HEK293 (cell line): ENCODE results near the gene WBP1.

Experiments
- CTCF ChIA-PET: fragments of 350-600 bp; formaldehyde crosslinking; extraction: SDS; loops from one replicate; lab custom pipeline; 2021; ENCODE audit warnings: antibody characterized with exemption; lab: Yijun Ruan, JAX
- POLR2A ChIA-PET: fragments of 300-600 bp; formaldehyde crosslinking; extraction: SDS; loops from one replicate; lab custom pipeline; 2020; ENCODE audit warnings: antibody characterized with exemption, inconsistent platforms; lab: Yijun Ruan, JAX
- H3K27ac ChIP-seq: fragments of 200-500 bp; sonication (Bioruptor generic); 2 replicates; pipeline ENCODE4 v1.5.1; 2014; ENCODE audit warnings: low read depth, low read length, control low read depth, inconsistent platforms; ENCODE audit errors: extremely low read depth
- H3K36me3 ChIP-seq, 2 experiments: fragments of 200-500 bp in 1 of 2; sonication (Bioruptor generic) in 1 of 2; 1 replicate in 1 of 2; 2 replicates in 1 of 2; pipeline ENCODE4 v1.5.1; 2014 to 2017; ENCODE audit warnings: inconsistent platforms in 2 of 2, low read length in 2 of 2; ENCODE audit not compliant: control insufficient read depth in 2 of 2, insufficient read depth in 1 of 2
- H3K4me1 ChIP-seq: fragments of 200-500 bp; sonication (Bioruptor generic); 2 replicates; pipeline ENCODE4 v1.5.1; 2014; ENCODE audit warnings: mild to moderate bottlenecking, low read length, inconsistent platforms; ENCODE audit not compliant: control insufficient read depth, insufficient read depth
- H3K4me3 ChIP-seq: 2 replicates; pipeline ENCODE4 v1.5.1; 2011; ENCODE audit warnings: low read depth, mild to moderate bottlenecking, control low read depth, low read length, moderate library complexity
- H3K9me3 ChIP-seq: fragments of 200-500 bp; sonication (Bioruptor generic); 2 replicates; pipeline ENCODE4 v1.5.1; 2014; ENCODE audit warnings: low read depth, low read length, inconsistent platforms; ENCODE audit not compliant: control insufficient read depth, insufficient read depth
- GLI2 ChIP-seq: fragments of 450-650 bp; formaldehyde crosslinking; IDR thresholded peaks from 2 replicates; pipeline ENCODE4; 2017; ENCODE audit warnings: missing biosample characterization, missing genetic modification characterization, low read depth, borderline replicate concordance
- GLIS2 ChIP-seq: fragments of 450-650 bp; formaldehyde crosslinking; IDR thresholded peaks from 2 replicates; pipeline ENCODE4 v1.5.1; 2016; ENCODE audit warnings: missing biosample characterization, missing genetic modification characterization
- PRDM4 ChIP-seq: fragments of 450-650 bp; formaldehyde crosslinking; IDR thresholded peaks from 2 replicates; pipeline ENCODE4 v1.5.1; 2017; ENCODE audit warnings: missing biosample characterization, missing genetic modification characterization
- REPIN1 ChIP-seq: fragments of 450-650 bp; formaldehyde crosslinking; IDR thresholded peaks from 2 replicates; pipeline ENCODE4 v1.5.1; 2017; ENCODE audit warnings: missing biosample characterization, missing genetic modification characterization, low read depth
- SCRT2 ChIP-seq: fragments of 450-650 bp; formaldehyde crosslinking; IDR thresholded peaks from 2 replicates; pipeline ENCODE4 v1.5.1; 2016; ENCODE audit warnings: missing biosample characterization, missing genetic modification characterization
- SP2 ChIP-seq: fragments of 450-650 bp; formaldehyde crosslinking; IDR thresholded peaks from 2 replicates; pipeline ENCODE4 v1.5.1; 2016; ENCODE audit warnings: missing biosample characterization, missing genetic modification characterization
- YY1 ChIP-seq: fragments of 450-650 bp; formaldehyde crosslinking; IDR thresholded peaks from 2 replicates; pipeline ENCODE4 v1.5.1; 2018; ENCODE audit warnings: missing biosample characterization, missing genetic modification characterization
- ZBTB20 ChIP-seq: fragments of 450-650 bp; formaldehyde crosslinking; IDR thresholded peaks from 2 replicates; pipeline ENCODE4 v1.5.1; 2016; ENCODE audit warnings: missing biosample characterization, missing genetic modification characterization
- ZNF404 ChIP-seq: fragments of 450-650 bp; formaldehyde crosslinking; IDR thresholded peaks from 2 replicates; pipeline ENCODE4 v1.5.1; 2017; ENCODE audit warnings: missing biosample characterization, missing genetic modification characterization
- ZNF433 ChIP-seq: fragments of 450-650 bp; formaldehyde crosslinking; IDR thresholded peaks from 2 replicates; pipeline ENCODE4 v1.5.1; 2016; ENCODE audit warnings: missing biosample characterization, missing genetic modification characterization, low read depth
- ZNF473 ChIP-seq: fragments of 450-650 bp; formaldehyde crosslinking; IDR thresholded peaks from 2 replicates; pipeline ENCODE4 v1.5.1; 2017; ENCODE audit warnings: missing biosample characterization, missing genetic modification characterization
- ZNF518A ChIP-seq: fragments of 450-650 bp; formaldehyde crosslinking; conservative IDR thresholded peaks from 2 replicates; pipeline ENCODE4 v1.5.1; 2016; ENCODE audit warnings: low read depth, missing biosample characterization, missing genetic modification characterization
- ZNF596 ChIP-seq: fragments of 450-650 bp; IDR thresholded peaks from 2 replicates; pipeline ENCODE4 v1.5.0; 2018; ENCODE audit warnings: missing biosample characterization, mild to moderate bottlenecking, missing genetic modification characterization, moderate library complexity
- ZNF629 ChIP-seq: fragments of 450-650 bp; formaldehyde crosslinking; IDR thresholded peaks from 2 replicates; pipeline ENCODE4 v1.5.1; 2017; ENCODE audit warnings: missing biosample characterization, missing genetic modification characterization
- ZNF660 ChIP-seq: fragments of 450-650 bp; IDR thresholded peaks from 2 replicates; pipeline ENCODE4 v1.5.1; 2018; ENCODE audit warnings: missing biosample characterization, mild to moderate bottlenecking, missing genetic modification characterization
- ZNF701 ChIP-seq: fragments of 450-650 bp; formaldehyde crosslinking; IDR thresholded peaks from 2 replicates; pipeline ENCODE4 v1.5.1; 2016; ENCODE audit warnings: missing biosample characterization, missing genetic modification characterization
- ZNF830 ChIP-seq: fragments of 450-650 bp; IDR thresholded peaks from 2 replicates; pipeline ENCODE4 v1.5.0; 2018; ENCODE audit warnings: missing biosample characterization, missing genetic modification characterization, low read depth, mild to moderate bottlenecking, moderate library complexity
- TF ChIP-seq, protein P1 (sequence below): fragments of 450-650 bp; formaldehyde crosslinking; IDR thresholded peaks from 2 replicates; pipeline ENCODE4 v1.5.1; 2016; ENCODE audit warnings: missing biosample characterization, missing genetic modification characterization
- TF ChIP-seq, protein P2 (sequence below): fragments of 450-650 bp; formaldehyde crosslinking; IDR thresholded peaks from 2 replicates; pipeline ENCODE4 v1.5.1; 2017; ENCODE audit warnings: missing biosample characterization, missing genetic modification characterization

WBP1 gene

DNA sequence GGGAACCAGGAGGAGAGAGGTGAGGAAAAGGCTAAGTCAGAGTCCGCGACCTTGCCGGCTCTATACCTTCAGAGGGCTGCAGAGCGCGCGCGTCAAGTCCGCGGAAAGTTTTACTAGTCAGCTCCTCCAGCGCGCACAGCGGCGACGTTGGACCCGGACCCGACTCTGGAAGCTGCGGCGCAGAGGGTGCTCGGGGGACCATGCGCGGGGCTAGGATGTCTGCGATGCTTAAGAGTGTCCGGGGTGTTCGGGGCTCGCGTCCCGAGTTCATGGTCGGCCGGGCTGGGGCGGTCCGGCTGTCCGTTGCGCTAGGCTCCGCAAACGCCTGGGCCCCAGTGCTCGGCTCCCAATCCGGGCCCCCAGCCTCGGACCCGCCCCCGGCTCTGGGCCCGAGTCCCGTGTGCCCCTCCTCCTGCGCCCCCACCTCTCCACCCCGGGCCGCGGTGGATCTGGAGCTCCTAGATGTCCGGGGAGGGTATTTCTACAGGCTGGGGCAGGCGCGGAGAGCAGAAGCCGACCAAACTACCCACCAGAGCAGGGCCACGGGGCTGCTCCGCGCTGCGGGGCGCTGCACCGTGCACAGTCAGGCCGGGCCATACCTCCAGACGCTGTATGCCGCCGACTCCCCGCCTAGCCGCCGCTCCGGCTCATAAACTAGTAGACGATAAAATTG is 41.2 kb downstream of the WBP1 start, which contains the start of gene LBX2:
LBX2 (minus strand) TSS at position 337 of the 673 bp plus-strand sequence; CDS start at position 271, 66 bp downstream.
- TF ChIP-seq ZNF629 (no peak), SCRT2 (peak; percentile 11; the same call in 1 of the 2 replicates)
- Histone ChIP-seq H3K4me3 (no peak within 1 kb of the TSS), H3K36me3 (peaks cover 0 to 6% of the 10 kb centered on the region in 2 experiments; a peak in 1 of 3 replicates), H3K9me3 (no peaks in the 10 kb centered on the region), H3K4me1 (no peaks in the 10 kb centered on the region), H3K27ac (no peak within 1 kb of the TSS)
- CTCF ChIA-PET, result interaction anchor here (1.0 kb wide), 1 partner anchor 17 kb away, joined by 4 read pairs; the partner anchor contains the start of genes CCDC142 and TTC31
- POLR2A ChIA-PET, result no interaction called here

- no peak overlapping the region for H3K4me3 ChIP-seq
- TF ChIP-seq REPIN1 (tag by site-specific recombination), result no peak
- no peak for TF ChIP-seq ZNF404 (tag by site-specific recombination)
- TF ChIP-seq PRDM4 (tag by site-specific recombination), result no peak
- TF ChIP-seq ZNF701 (tag by site-specific recombination), result no peak
- TF ChIP-seq GLIS2 (tag by site-specific recombination), result no peak
- TF ChIP-seq, protein P1, sequence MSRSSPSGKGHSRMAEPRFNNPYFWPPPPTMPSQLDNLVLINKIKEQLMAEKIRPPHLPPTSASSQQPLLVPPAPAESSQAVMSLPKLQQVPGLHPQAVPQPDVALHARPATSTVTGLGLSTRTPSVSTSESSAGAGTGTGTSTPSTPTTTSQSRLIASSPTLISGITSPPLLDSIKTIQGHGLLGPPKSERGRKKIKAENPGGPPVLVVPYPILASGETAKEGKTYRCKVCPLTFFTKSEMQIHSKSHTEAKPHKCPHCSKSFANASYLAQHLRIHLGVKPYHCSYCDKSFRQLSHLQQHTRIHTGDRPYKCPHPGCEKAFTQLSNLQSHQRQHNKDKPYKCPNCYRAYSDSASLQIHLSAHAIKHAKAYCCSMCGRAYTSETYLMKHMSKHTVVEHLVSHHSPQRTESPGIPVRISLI (tag by site-specific recombination), result no peak
- no peak for TF ChIP-seq ZNF660 (tag by site-specific recombination)
- no peak for TF ChIP-seq ZNF433
- no peak for TF ChIP-seq ZBTB20 (tag by site-specific recombination)
- TF ChIP-seq YY1 (tag by site-specific recombination), result no peak
- no peak for TF ChIP-seq SP2
- TF ChIP-seq ZNF518A (tag by site-specific recombination), result no peak
- no peak for TF ChIP-seq ZNF596
- no peak for TF ChIP-seq ZNF473
- TF ChIP-seq ZNF830 (tag by site-specific recombination), result no peak
- TF ChIP-seq GLI2 (tag by site-specific recombination), result no peak
- TF ChIP-seq, protein P2, sequence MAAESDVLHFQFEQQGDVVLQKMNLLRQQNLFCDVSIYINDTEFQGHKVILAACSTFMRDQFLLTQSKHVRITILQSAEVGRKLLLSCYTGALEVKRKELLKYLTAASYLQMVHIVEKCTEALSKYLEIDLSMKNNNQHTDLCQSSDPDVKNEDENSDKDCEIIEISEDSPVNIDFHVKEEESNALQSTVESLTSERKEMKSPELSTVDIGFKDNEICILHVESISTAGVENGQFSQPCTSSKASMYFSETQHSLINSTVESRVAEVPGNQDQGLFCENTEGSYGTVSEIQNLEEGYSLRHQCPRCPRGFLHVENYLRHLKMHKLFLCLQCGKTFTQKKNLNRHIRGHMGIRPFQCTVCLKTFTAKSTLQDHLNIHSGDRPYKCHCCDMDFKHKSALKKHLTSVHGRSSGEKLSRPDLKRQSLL (tag by site-specific recombination), result no peak
- TF ChIP-seq, all 188 proteins: peak for 0
- H3K36me3 ChIP-seq, result peaks cover 0 to 10% of the 10 kb centered on the region in 2 experiments; a peak in 2 of 3 replicates
- H3K9me3 ChIP-seq, result no peaks in the 10 kb centered on the region
- no peak overlapping the region for H3K27ac ChIP-seq
- POLR2A ChIA-PET, result interaction anchor here (1.2 kb wide), 1 partner anchor 10 kb away, joined by 3 read pairs; no protein-coding TSS in a partner anchor
- no peaks in the 10 kb centered on the region for H3K4me1 ChIP-seq
- CTCF ChIA-PET, result interaction anchor here (0.7 to 1.0 kb wide), 4 partner anchors 17 to 141 kb away, joined by 3 to 4 read pairs (median 4); partner anchors contain the start of genes CCDC142 and TTC31
Measured at GRCh38 chr2:74499940-74500577, 41.8 kb downstream of the WBP1 start.
